Thyroid gland (tissue), 4 donors: ENCODE results near the gene DAND5.

ENCODE experiments used
- POLR2A ChIP-seq, 2 donors: fragments of 450-650 bp; IDR thresholded peaks; one replicate each; pipeline ENCODE4 v1.6.1; 2017; ENCODE audit warnings: antibody characterized with exemption in 2 of 2, mild to moderate bottlenecking in 2 of 2, moderate library complexity in 1 of 2
- TF ChIP-seq, protein P1 (sequence below), 6 experiments: fragments of 200-600 bp in 3 of 6; fragments of 450-650 bp in 3 of 6; sonication (generic) in 3 of 6; IDR thresholded peaks; one replicate each; pipeline ENCODE4 v1.5.1; 2016 to 2019; ENCODE audit warnings: antibody characterized with exemption in 6 of 6, mild to moderate bottlenecking in 2 of 6, inconsistent platforms in 1 of 6, moderate library complexity in 1 of 6

DNA sequence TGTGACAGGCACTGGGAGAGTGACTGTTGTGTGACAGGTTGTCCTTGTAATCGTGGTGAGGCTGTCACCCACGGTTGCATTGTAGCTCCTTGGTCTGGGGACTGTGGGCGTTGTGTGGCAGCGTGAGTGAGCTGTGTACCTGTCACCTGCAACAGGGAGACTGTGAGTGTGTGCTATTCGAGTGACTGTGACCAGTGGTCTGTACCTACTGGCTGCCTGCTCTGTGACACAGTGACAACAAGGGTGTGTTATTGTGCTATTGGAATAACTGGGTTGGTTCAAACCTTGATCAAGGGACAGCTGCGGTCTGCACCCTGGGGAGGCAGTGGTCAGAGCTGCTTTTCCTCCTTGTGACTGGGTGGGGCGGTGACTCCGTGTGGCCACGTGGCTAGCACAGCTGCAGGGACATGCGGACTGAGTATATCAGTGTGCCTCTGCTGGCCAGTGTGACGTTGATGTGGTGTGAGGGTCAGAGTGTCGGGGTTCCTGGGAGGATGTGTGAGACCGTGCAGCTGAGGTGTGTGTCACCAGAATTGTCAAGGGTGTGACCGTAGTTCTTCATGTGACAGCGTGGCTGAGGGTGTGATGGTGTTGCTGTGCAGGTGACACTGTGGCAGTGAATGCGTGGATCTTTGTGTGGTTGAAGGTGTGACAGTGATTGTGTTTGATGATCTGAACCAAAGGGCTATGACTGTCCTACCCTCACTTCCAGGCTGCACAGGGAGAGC is 15.8 kb downstream of the DAND5 start:
- TF ChIP-seq, protein P1, sequence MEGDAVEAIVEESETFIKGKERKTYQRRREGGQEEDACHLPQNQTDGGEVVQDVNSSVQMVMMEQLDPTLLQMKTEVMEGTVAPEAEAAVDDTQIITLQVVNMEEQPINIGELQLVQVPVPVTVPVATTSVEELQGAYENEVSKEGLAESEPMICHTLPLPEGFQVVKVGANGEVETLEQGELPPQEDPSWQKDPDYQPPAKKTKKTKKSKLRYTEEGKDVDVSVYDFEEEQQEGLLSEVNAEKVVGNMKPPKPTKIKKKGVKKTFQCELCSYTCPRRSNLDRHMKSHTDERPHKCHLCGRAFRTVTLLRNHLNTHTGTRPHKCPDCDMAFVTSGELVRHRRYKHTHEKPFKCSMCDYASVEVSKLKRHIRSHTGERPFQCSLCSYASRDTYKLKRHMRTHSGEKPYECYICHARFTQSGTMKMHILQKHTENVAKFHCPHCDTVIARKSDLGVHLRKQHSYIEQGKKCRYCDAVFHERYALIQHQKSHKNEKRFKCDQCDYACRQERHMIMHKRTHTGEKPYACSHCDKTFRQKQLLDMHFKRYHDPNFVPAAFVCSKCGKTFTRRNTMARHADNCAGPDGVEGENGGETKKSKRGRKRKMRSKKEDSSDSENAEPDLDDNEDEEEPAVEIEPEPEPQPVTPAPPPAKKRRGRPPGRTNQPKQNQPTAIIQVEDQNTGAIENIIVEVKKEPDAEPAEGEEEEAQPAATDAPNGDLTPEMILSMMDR (IDR thresholded peaks at IDR 0.05): no peak
- no peak for TF ChIP-seq POLR2A (IDR thresholded peaks at IDR 0.05)
